ENCODE measurements around the gene RND2.

DNA sequence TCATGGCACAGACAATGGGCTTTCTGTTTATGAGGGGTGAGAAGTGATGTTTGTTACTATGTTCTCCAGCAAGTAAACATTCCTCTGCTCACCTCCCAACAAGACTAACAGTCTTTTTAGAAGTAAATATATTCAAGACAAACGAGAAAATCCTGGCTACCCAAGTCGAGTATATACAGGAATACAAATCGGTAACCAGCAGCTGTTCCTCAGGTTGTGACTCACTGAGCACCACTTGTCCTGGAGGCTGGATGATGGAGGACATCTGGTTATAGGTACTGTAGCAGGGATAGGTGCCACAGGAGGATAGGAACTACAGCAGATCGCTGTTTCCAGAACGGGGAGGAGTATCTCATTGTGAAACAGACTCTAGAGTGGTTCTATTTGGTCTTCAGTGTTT is 32.2 kb upstream of the RND2 start:
- TF ChIP-seq TAF1 (IDR thresholded peaks at IDR 0.05; ENCODE audit: borderline replicate concordance, insufficient read depth, low read length) (no peak), POLR2AphosphoS5 (IDR thresholded peaks at IDR 0.05; ENCODE audit: low read depth, low read length) (no peak)
